Stomach (tissue), 4 donors: ENCODE results near the gene SHF.

Experiments
- CTCF ChIP-seq, 7 experiments: fragments of 450-650 bp in 4 of 7; fragments of 200-600 bp in 3 of 7; sonication (generic) in 3 of 7; IDR thresholded peaks; one replicate each; pipeline ENCODE4 v1.5.1; 2016 to 2019; ENCODE audit warnings: antibody characterized with exemption in 7 of 7, control low read depth in 2 of 7, mild to moderate bottlenecking in 1 of 7
- EP300 ChIP-seq: sonication (generic); formaldehyde crosslinking; IDR thresholded peaks from one replicate; pipeline ENCODE4 v1.6.1; 2017; ENCODE audit warnings: antibody characterized with exemption
- POLR2A ChIP-seq, 4 donors: fragments of 450-650 bp; IDR thresholded peaks; one replicate each; pipeline ENCODE4 v1.6.1; 2016; ENCODE audit warnings: antibody characterized with exemption in 4 of 4, control low read depth in 2 of 4, mild to moderate bottlenecking in 1 of 4, moderate library complexity in 1 of 4
- POLR2AphosphoS5 ChIP-seq, 3 donors: sonication (generic); formaldehyde crosslinking; IDR thresholded peaks; one replicate each; pipeline ENCODE4 v1.6.1; 2016; ENCODE audit warnings: antibody characterized with exemption in 3 of 3

GRCh38 chr15:45126535-45127158, 61.1 kb downstream of the SHF start:
- TF ChIP-seq CTCF (IDR thresholded peaks at IDR 0.05), result peak in 5 of 7 experiments; percentile 7 to 65 (median 51)
- no peak for TF ChIP-seq POLR2A (IDR thresholded peaks at IDR 0.05)
- TF ChIP-seq EP300, result no peak
- no peak for TF ChIP-seq POLR2AphosphoS5 (IDR thresholded peaks at IDR 0.05)
